HL-60/S4 treated with phorbol 12-myristate 13-acetate at 8.2 ng/mL for 4 days and 3 days (cell line): ENCODE data around the gene TMEM233.
"Not testable (repeated sequence)": the region's sequence is repeated elsewhere in the genome, so short reads cannot be mapped to it uniquely, and the experiment has no call there.

Experiments used
- in situ Hi-C: fragments of 300-500 bp; cut with MboI; formaldehyde crosslinking; loops from 2 replicates; pipeline ENCODE4 v1.15.0; 2022; ENCODE audit warnings: low sequenced_read_pairs

TMEM233 gene

DNA sequence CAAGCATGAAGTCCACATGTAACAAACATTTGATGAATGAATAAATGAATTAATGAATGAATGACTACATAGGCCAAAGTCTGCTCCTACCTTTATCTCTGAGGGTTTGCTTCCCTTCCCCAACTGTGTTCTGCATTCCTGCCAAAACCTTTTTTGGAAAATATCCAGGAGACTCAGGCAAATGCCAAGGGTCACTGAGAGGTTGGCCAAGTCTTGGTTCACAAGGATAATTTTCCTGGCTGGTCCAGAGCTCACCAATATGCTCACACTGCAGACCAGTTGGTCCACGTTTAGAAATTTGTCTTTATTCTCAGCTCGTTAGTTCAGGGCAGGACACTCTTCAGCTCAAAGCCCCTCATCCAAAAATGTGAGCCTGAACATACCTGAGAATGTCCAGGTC lies 10.2 kb downstream of the TMEM233 start:
- in situ Hi-C loops: no loop called here

DNA sequence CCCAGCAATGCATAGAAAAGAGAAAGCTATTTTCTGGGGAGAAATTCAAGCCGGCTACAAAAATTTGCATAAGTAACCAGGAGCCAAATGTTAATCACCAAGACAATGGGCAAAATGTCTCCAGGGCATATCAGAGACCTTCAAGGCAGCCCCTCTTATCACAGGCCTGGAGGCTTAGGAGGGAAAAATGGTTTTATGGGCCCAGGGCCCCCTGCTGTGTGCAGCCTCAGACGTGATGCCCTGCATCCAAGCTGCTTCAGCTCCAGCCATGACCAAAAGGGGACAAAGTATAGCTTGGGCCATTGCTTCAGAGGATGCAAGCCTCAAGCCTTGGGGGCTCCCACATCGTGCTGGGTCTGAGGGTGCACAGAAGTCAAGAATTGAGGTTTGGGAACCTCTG lies 15.8 kb downstream of the TMEM233 start:
- in situ Hi-C loops: no loop called here

DNA sequence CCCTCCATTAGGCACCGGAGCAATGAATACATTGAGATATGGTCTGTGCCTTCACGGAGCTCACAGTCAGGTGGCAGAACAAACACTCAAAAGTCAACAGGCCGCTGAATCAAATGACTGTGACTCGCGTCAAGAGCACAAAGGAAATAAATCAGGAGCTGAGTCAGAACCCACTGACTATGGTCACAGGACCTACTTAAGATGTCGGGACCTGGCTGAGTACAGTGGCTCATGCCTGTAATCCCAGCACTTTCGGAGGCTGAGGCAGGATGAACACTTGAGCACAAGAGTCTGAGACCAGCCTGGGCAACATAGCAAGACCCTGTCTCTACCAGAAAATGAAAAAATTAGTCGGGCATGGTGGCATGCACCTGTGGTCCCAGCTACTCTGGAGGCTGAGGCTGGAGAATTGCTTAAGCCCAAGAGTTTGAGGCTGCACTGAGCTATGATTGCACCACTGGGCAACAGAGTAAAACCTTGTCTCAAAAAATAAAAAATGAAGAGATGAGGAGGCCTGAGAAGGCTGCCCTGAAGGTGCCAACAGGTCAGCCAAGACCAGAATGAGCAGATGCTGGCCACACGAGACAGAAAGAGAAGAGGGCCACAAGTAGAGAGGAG lies 19.9 kb downstream of the TMEM233 start:
- in situ Hi-C loops: no loop called here

DNA sequence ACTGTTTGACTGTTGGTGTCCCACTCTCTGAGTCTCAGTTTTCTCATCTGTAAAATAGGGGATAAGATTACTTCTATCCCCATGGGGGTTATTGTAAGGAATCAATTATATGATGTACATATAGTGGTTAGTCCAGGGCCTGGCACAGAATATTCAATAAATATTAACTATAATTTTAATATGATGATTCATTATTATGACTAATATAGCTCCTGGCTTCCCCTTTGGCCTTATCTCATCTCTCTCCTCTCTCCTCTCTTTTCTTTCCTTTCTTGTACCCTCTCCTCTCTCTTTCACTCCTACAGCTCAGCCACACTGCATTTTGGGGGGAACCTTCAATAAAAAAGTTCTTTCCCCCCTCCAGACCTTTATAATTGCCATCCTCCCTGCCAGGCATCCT lies 21.1 kb downstream of the TMEM233 start:
- in situ Hi-C loops: no loop called here

- in situ Hi-C loops: no loop called here
Observed at GRCh38 chr12:119615518-119616475, 22.2 kb downstream of the TMEM233 start.

DNA sequence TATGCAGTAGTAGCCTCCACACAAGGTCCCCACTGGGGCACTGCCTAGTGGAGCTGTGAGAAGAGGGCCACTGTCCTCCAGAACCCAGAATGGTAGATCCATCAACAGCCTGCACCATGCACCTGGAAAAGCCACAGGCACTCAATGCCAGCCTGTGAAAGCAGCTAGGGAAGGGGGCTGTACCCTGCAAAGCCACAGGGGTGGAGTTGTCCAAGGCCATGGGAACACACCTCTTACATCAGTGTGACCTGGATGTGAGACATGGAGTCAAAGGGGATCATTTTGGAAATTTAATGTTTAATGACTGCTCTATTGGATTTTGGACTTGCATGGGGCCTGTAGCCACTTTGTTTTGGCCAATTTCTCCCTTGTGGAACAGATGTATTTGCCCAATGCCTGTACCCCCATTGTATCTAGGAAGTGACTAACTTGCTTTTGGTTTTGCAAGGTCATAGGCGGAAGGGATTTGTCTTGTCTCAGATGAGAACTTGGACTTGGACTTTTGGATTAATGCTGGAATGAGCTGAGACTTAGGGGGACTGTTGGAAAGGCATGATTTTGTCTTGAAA lies 24.8 kb downstream of the TMEM233 start:
- in situ Hi-C loops: not testable (repeated sequence)

DNA sequence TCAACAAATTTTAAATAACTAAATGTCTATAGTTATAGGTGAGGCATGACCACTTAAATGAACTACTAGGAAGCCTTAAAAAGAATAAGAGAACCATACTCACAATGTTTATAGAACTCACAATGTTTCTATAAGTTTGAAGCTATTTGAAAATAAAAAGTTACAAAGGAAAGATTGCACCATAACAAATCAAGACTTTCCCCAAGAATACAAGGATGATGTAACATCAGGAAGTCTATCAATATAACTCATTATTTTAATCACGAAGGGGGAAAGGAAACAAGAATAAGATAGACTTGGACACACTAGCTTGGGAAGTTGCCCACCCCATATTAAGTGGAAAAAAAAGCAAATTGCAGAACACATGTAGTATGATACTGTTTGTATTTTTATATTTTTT lies 26.9 kb downstream of the TMEM233 start:
- in situ Hi-C loops: no loop called here

DNA sequence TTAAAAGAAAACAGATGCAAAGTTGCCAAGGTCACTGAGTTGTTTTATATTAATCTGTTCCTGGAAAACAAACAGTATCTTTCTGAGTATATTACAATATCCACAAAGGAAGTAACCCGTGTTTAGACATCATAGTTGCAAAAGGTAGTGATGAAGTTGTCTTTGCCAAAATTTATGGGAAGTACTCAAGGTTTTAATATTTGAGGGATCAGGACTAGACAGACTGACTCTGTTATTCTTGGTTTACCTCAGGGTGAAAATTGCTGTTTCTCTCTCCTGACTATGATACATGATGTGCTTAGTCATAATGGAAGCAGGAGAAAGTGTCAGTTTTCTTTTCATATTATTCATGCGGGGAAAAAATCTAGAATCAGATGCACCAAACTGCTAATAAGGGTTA lies 28.3 kb downstream of the TMEM233 start:
- in situ Hi-C loops: no loop called here

GRCh38 chr12:119624966-119625365 lies 31.4 kb downstream of the TMEM233 start:
- in situ Hi-C loops: no loop called here

DNA sequence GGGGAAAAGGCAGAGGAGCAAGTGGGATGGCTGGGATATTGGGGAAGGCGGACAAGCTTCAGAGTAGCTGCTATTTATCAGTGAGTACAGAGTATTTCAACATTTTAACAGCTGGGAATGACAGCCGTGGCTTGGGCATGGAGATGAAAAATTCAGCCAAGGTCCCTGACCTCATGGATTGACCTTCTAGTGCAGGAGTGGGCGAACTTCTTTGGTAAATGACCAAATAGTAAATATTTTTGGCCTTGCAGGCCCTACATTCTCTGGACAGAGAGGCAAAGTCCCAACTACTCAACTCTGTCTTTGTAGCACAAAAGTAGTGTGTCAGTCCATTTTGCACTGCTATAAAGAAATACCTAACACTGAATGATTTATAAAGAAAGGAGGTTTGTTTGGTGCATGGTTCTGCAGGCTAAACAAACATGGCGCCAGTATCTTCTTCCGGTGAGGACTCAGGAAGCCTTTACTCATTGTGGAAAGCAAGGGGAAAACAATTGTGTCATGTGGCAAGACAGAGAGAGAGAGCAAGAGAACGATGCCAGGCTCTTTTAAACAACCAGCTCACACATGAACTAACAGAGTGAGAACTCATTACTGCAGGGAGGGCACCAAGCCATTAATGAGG lies 33.6 kb downstream of the TMEM233 start:
- in situ Hi-C loops: no loop called here

DNA sequence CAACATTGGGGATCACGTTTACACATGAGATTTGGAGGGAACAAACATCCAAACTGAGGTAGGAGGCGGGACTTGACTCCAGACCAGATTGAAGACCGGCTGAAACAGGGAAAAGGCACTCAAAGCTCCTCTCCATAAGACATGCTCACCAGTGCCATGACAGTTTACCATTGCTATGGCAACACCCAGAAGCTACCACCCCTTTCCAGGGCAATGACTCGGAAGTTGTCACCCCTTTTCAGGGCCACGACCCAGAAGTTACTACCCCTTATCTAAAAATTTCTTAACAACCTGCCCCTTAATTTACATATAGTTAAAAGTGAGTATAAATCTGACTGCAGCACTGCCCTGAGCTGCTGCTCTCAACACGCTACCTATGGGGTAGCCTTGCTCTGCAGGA lies 34.1 kb downstream of the TMEM233 start:
- in situ Hi-C loops: no loop called here

- in situ Hi-C loops: no loop called here
Observed at GRCh38 chr12:119630223-119630780, 36.7 kb downstream of the TMEM233 start.

DNA sequence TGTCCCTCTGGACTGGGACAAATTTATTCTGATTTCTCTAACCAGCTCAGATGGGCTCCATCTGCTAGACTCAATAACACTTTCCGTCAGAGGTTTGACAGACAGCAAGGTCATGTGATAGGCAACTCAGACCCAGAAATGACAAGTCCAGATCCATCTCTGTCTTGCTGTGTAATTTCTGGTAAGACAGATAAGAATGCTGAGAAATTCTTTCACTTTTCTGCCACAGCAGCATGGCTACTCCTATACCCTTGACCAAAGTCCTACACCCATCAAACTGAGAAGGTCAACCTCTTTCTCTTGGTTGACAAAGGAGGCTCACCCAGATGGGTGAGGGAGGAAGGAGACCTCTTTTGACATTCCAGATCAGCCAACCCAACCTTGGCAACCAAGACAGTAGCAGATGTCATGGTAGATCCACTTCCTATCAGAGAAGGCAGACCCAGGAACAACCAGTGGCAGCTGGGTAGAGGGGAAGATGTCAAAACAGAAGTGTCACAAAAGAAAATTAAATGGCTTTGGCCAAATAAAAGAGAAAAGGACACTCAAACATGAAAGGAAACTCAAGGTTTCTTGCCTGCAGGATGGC lies 37.5 kb downstream of the TMEM233 start:
- in situ Hi-C loops: no loop called here

DNA sequence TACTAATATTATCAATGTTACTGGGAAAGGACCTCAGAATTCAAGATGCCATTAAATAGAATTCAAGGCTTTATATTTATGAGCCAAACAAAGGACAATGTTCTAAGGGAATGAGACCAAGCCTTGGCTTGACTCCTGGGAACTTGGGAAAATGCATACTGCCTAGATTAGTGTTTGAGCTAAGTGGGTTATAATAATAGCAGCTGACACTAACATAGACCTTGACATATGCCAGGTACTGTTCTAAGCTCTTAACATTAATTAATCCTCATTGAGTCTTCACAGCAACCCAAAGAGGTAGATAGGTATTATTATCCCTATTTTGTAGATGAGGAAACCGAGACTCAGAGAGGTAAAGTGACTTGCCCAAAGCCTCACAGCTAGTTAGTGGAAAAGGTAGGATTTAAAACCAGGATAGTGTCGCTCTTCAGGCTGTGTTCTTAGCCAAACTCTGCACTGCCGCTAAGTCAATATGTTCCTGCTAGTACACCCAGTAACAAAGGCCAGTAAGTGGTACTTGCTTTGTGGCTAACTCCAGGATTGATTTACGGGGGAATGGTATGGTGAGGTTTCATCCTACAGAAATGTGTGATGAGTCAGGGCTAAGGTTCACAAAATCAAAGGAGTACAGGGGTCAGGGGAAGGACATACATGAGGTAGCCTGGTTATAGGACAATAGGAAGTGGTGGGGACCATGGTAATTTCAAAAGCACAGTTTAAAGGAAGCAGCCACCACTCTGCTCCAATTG lies 38.5 kb downstream of the TMEM233 start:
- in situ Hi-C loops: no loop called here

- in situ Hi-C loops: no loop called here
Observed at GRCh38 chr12:119634743-119635142, 41.2 kb downstream of the TMEM233 start.

- in situ Hi-C loops: no loop called here
Observed at GRCh38 chr12:119642986-119643385, 49.4 kb downstream of the TMEM233 start.

GRCh38 chr12:119644930-119645329 lies 51.4 kb downstream of the TMEM233 start:
- in situ Hi-C loops: no loop called here

DNA sequence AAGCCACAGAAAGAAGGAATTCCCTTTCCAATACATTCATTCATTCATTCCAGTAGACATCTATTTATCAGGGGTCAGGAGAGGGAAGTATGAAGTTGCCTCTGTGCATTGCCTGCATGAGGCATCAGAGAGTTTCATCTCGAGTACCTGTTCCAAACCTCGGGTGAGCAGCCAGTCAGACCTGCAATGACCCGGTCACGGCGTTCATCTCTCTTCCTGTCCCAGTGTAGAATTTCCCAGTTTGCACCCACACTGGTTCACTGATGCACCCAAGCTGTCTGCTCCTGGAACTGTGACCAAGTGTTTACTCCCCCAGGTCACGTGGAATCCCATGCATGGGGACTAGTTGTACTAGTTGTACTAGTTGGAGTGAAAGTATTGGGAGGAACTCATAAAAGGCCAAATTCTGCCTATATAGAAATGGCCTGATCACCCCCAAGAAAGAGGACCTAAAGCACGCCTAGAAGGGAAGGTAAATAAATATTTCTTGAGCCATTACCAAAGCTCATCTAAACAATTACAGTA lies 52.0 kb downstream of the TMEM233 start:
- in situ Hi-C loops: no loop called here

DNA sequence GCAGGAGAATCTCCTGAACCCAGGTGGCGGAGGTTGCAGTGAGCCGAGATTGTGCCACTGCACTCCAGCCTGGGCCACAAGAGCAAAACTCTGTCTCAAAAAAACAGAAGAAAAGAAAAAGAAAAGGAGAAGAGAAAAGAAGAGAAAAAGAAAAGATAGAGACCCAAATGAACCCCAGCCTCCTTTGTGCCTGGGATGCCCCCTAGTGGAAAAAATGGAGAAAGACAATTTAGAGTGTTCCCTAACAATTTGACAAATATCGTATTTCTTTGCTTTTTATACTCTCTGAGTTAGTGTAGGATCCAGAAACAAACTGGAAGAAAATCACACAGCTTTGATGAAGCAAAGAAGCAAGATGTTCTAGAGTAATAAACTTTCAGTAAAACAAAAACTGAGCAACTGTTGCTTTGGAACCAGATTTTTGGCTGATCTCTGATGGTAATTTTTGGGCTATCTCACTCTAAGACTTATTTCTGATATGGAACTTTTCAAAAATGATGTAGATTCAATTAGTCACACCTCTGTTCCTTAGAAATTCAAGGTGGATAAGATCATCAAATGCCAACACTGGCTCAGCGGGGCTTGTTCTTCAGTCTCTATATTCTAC lies 55.7 kb downstream of the TMEM233 start:
- in situ Hi-C loops: no loop called here
